NCI-H2196 (cell line): ENCODE data around the gene PABPC1L.

Source experiments
- DNase-seq: peaks from one replicate; lab custom pipeline; 2025; ENCODE audit not compliant: unreplicated experiment; lab: John Stamatoyannopoulos, UW

Gene PABPC1L

GRCh38 chr20:44966030-44966961 lies 56.4 kb downstream of the PABPC1L start, which contains the start of gene STK4:
Gene STK4 (plus strand): TSS chr20:44966512. CDS start chr20:44966569, 57 bp downstream.
- DNase-seq: peak; percentile 97

DNA sequence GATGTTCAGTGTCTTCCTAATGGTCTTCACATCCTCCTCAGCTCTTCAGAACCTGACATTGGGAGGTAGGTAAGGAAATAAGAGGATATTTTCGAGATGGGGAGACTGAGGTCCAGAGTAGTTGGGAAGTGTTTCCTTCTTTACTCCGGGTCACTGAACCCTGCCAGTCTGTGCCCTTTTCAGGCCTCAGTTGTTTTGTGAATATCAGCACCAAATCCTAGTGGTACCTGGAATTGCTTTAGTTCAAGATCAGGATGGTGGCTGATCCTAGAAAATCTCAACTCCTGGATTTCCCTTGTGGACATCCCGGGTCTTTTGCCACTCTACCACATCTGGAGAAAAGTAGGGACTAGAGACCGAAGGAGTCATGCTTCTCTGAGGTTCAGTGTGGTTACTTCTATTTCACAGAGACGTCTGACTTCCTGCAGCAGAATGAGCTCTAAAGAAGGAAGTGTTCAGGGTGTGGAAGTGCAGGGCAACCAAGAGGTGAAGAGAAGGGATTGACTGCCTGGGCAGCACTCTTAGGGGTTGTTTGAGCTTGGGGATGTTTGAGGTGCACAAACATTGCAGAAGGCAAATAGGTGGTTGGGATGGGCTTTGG lies 57.4 kb downstream of the PABPC1L start:
- no peak for DNase-seq

DNA sequence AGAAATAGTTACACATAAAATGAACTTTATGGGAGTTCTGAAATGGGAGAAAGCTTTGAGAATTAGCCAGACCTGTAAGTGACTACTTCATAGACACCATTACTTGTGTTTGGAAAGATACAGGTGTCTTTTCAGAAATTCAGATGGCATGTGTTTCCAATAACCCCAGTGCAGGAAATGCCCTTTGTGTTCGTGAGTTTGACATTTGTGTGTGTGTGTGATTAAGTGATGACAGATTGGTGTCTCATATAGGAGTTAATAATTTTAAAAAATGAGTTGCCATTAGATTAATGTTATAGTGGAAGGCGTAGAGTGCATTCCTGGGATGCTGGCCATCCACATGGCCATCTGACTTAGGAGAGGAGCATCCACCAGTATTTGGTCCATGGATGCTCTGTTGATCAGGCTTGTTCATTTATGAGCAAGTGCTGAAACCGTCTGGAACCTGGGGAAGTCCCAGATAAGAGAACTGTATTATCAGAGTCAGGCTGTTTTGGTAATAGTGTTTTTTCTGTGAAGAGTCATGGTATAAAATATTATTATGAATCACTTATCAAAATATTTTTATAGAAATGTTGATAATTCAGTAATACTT lies 59.5 kb downstream of the PABPC1L start:
- DNase-seq: no peak

DNA sequence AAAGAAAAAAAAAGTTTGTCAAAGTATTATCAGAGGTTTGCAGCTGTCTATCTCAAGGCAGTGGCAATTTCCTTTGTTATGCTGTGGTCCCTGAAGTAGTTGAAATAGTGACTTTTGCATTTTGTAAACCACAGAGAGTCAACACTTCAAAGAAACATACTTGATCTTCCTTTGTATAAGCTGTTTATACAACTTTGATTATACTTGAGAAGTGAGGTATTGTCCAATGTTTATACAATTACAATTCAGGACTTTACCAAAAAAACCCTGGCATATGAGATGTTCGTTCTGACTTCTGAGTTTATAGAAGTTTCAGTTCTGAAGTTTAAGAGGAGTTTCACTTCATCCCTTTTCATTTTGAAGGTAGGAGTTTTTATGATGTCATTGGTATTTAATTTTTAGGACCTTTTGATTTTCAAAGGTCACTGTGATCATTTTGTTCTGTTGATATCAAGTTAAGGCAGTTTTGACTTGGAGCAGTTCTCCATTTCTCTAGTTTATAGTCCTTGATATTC lies 60.4 kb downstream of the PABPC1L start:
- DNase-seq: no peak

DNA sequence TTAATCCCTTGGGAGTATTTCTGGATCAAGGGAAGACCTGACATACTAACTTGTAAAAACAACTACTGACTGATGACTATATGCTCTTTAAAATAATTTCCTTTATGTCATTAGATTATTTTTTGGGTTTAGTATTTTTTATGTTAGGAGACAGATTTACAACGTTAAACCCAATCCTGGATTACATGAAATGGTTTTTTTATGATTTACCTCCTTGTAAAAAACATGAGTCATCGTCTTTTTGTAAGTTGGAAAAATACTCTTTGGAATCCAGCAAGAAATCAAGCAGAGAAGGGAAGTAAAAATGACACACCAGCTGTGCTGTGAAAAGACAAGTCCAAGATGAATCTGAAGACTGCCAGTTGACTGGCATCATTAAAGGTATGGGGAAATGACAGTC lies 63.2 kb downstream of the PABPC1L start:
- DNase-seq: no peak

DNA sequence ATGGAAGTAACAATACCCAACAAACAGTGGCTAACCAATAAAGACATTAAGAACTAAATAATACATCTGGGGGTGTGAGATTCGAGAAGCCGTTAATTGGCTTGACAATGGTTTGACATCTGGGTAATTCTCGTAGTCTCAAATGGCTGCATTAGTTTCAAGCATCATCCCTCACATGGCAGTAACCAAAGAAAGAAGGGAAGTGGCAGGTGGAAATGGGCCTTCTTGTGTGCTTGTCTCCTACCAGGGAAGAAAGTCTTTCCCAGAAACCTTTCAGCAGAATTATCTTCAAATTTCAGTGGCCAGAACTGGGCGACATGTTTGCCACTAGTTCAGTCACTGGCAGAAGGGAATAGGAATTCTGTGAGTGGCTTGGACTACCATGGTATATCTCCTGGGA lies 66.8 kb downstream of the PABPC1L start:
- DNase-seq: no peak

DNA sequence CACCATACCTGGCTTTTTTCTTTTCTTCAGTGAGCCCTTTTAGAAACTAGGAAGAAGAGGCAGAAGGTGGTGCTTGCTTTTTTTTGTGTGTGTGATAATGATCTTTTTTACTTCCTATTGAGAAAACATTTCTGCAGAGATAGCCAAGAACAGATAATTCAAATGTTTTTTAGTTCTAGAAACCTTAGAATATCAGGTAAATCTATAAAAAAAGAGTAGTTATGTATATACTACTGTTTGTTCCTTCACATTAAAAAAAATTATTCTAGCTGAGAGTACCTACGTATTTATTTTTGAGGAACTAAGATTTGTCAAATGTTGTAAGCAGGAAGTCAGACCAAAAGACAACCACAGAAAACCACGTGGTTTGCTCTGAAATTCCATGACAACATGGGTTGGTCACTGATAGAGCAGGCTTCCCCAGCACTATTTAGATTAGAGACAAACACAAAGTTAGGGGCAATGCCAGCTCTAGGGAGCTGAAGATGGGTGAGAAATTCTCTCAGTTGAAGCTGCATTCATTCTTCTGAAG lies 69.3 kb downstream of the PABPC1L start:
- no peak for DNase-seq

DNA sequence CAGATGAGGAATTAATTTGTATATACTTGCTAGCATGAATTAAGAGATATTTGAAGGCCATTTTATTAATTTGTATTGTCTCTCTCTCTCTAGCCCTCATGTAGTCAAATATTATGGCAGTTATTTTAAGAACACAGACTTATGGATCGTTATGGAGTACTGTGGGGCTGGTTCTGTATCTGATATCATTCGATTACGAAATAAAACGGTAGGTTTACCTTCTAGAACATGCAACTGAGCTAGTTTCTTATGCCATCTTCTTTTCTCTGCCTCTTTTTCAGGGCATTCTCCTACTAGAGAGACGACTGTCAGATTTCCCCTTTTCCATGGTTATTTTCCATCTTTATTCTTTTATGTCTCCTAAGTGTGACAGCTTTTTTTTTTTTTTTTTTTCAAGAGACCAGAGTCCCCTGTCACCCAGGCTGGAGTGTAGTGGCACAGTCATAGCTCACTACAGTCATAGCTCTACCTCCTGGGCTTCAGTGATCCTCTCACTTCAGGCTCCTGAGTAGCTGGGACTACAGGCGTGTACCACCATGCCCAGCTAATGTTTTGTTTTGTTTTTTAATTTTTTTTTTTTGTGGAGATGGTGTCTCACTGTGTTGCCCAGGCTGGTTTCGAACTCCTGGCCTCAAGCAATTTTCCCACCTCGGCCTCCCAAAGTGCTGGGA lies 72.0 kb downstream of the PABPC1L start:
- DNase-seq: no peak

- no peak for DNase-seq
Measured at GRCh38 chr20:44983093-44983674, 73.3 kb downstream of the PABPC1L start.

DNA sequence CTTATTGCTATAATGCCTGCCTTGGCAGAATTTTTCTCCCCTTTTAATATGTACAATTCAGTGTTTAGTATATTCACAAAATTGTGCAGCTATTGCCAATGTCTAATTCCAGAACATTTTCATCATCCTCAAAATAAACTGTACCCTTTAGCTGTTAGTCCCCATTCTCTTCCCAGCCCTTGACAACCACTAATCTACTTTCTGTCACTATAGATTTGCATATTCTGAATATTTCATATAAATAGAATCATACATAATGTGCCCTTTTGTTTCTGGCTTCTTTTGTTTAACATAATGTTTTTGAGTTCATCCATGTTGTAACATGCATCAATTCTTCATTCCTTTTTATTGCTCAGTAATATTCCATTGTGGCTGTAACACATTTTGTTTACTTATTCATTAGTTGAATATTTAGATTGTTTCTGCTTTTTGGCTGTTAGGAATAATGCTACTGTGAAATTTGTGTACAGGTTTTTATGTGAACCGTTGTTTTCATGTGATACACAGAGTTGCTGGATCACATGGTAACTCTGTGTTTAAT lies 78.8 kb downstream of the PABPC1L start:
- no peak for DNase-seq
